Measurements from ENCODE around the gene MROH8. TPM values are rescaled to one million over a fixed set of nuclear protein-coding genes. Genes with fewer than 3 reads are reported as not detected.

The MROH8 gene
- total RNA-seq, 3 donors from 2014 or later = 1.4 to 3.1 (median 2.6) TPM

DNA sequence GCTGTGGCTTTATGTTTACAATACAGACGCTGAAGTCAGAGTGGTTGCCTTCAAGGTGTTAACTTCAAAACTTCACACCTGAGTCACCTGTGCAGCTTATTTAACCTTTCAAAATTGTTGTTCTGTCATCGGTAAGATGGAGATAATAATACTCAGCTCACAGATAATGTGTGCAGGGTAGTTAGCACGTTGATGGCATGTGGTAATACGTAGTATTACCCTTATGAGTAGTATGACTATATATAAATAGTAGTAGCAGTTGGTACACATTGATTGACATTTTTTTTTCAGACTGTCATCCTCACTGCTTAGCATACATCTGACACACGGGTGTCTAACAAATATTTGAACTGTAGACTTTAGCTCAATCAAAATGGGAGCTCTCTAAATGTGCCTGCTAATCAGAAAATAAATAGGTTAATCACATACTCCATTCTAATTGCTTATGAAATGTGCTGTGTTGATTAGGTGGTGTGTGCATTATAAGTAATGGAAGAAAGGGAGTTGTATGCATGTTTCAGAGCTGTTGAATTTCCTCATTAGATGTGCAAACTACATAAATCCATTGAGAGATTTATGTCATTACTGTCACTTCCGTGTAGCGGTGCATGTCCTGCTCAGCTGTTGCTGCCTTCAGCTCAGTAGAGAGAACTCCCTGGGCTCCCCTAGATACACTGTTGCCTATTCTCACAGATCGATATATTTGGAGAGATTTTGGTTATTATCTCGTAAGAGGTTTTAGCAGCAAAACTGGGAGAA, 11.2 kb upstream of the MROH8 start:
- no peak for DNase-seq
- intact Hi-C loops (cut with DNase I, micrococcal nuclease) = loop anchor here (10.0 kb wide), 1 partner anchor 344 kb away; no protein-coding TSS in a partner anchor
- H3K36me3 ChIP-seq (ENCODE audit: low read depth) = no peaks in the 10 kb centered on the region
- peaks cover 7% of the 10 kb centered on the region for H3K4me1 ChIP-seq (ENCODE audit: low read depth)
- no peak for ATAC-seq
- no peaks in the 10 kb centered on the region for H3K9me3 ChIP-seq
- no peak overlapping the region for H3K4me3 ChIP-seq
- TF ChIP-seq, protein P1, sequence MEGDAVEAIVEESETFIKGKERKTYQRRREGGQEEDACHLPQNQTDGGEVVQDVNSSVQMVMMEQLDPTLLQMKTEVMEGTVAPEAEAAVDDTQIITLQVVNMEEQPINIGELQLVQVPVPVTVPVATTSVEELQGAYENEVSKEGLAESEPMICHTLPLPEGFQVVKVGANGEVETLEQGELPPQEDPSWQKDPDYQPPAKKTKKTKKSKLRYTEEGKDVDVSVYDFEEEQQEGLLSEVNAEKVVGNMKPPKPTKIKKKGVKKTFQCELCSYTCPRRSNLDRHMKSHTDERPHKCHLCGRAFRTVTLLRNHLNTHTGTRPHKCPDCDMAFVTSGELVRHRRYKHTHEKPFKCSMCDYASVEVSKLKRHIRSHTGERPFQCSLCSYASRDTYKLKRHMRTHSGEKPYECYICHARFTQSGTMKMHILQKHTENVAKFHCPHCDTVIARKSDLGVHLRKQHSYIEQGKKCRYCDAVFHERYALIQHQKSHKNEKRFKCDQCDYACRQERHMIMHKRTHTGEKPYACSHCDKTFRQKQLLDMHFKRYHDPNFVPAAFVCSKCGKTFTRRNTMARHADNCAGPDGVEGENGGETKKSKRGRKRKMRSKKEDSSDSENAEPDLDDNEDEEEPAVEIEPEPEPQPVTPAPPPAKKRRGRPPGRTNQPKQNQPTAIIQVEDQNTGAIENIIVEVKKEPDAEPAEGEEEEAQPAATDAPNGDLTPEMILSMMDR (IDR thresholded peaks at IDR 0.05) = no peak

DNA sequence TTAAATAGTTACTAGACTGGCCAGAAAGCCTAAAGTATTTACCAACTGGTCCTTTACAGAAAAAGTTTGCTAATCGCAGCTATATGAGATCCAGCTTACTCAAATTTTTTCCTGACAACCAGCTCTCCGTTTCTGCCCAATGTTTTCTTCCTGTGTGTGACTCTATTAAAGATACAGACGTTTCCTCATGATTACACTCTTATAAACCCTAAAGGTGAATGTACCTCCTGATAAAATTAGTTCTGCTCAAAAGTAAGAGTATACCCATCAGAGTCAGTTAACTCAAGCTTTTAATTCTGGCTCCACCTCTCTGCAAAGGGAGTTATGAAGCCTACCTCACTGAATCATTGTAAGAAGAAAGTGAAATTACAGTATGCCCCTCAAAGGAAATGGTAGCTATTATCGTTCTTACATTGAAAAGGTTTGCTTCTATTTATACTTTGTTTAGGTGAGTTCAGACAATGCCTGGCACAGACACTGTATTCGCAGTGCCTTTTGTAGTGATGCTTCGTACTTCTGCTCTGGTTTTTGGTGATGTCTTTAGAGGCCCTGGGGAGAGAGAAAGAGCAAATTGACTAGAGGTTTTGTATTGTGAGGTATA, 10.2 kb upstream of the MROH8 start:
- intact Hi-C loops (cut with DNase I, micrococcal nuclease) = loop anchor here (10.0 kb wide), 1 partner anchor 345 kb away; no protein-coding TSS in a partner anchor
- TF ChIP-seq, protein P1 (IDR thresholded peaks at IDR 0.05) = no peak

DNA sequence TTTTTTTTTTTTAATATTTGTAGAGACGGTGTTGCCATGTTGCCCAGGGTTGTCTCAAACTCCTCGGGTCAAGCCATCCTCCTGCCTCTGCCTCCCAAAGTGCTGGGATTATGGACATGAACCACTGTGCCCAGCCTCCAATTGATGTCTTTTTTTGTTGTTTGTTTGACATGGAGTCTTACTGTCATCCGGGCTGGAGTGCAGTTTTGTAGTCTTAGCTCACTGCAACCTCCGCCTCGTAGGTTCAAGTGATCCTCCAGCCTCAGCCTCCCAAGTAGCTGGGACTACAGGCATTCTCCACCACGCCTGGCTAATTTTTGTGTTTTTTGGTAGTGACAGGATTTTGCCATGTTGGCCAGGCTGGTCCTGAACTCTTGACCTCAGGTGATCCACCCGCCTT, 9.4 kb upstream of the MROH8 start:
- Histone ChIP-seq H3K9me3 (no peaks in the 10 kb centered on the region), H3K4me3 (no peak overlapping the region), H3K4me1 (ENCODE audit: low read depth) (peaks cover 7% of the 10 kb centered on the region), H3K36me3 (ENCODE audit: low read depth) (no peaks in the 10 kb centered on the region)
- ATAC-seq (no peak), DNase-seq (no peak)
- TF ChIP-seq, protein P1 (IDR thresholded peaks at IDR 0.05) = no peak
- intact Hi-C loops (cut with DNase I, micrococcal nuclease) = no loop called here

More for the DNA sequence above, 10.2 kb upstream of the MROH8 start:
- ATAC-seq (no peak), DNase-seq (no peak)
- H3K9me3 ChIP-seq = no peaks in the 10 kb centered on the region
- H3K36me3 ChIP-seq (ENCODE audit: low read depth) = no peaks in the 10 kb centered on the region
- H3K4me1 ChIP-seq (ENCODE audit: low read depth) = peaks cover 7% of the 10 kb centered on the region
- H3K4me3 ChIP-seq = no peak overlapping the region

DNA sequence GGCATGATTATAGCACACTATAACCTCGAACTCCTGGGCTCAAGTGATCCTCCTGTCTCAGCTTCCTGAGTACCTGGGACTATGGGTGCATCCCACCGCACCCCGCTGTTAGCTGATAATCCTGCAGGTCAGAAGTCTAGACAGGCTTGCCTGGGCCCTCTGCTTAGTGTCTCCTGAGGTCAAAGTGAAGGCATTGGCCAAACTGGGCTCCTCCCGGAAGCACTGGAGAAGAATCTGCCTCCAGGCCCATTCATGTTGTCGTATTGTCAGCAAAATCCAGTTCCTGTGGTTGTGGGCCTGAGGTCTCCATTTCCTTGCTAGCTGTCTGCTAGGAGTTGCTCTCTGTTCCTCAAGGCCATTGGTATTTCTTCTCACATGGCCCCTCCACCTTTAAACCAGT, 6.3 kb upstream of the MROH8 start:
- TF ChIP-seq, protein P1 (IDR thresholded peaks at IDR 0.05) = no peak
- Histone ChIP-seq H3K36me3 (ENCODE audit: low read depth) (no peaks in the 10 kb centered on the region), H3K4me1 (ENCODE audit: low read depth) (peaks cover 6% of the 10 kb centered on the region), H3K9me3 (no peaks in the 10 kb centered on the region), H3K4me3 (no peak overlapping the region)
- intact Hi-C loops (cut with DNase I, micrococcal nuclease) = no loop called here
- no peak for DNase-seq
- peak; percentile 19 for ATAC-seq

DNA sequence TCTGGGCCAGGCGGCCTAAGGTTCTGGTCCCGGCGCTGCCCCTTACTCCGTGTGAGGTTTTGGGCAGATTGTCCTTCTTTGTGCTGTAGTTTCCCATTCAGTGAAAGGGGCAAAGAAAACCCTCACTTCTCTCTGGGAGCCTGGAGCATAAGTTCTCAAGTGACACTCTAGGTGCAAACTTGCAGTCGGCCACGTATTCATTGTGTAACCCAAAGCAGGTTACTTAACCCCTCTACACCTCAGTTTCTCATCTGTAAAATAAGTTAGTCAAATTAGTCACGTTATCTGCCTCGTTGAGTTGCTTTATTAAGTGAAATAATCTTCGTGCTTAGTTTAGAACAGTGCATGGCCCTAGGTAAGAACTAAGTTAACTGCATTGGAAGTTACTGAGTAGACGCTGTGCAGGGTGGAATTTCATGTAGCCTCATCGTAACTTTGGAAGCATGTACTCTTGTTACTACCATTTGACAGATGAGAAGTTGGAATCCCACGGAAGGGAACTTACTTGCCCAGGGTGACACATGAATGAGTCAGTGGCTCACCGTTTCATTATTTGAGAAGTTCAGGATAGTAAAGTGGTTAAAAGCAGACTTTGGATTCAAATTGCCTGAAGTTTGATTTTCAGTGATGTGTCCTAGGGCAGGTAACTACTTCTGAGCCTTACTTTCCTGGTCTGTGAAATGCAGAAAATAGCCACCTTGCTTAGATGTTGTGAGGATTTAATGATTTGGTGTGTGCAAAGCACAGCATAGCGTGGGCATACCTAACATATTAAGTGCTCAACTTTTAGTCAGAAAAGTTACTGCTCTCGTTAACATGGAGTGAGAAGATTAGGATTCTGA, 556 bp upstream of the MROH8 start:
- no peaks in the 10 kb centered on the region for H3K9me3 ChIP-seq
- peak overlapping the region; percentile 96 for H3K4me3 ChIP-seq
- H3K4me1 ChIP-seq (ENCODE audit: low read depth) = peaks cover 21% of the 10 kb centered on the region
- H3K36me3 ChIP-seq (ENCODE audit: low read depth) = no peaks in the 10 kb centered on the region
- ATAC-seq = peak; percentile 2
- no peak for DNase-seq
- intact Hi-C loops (cut with DNase I, micrococcal nuclease) = no loop called here
- TF ChIP-seq, protein P1 (IDR thresholded peaks at IDR 0.05) = no peak

Measured in mucosa of descending colon (tissue), 3 donors.